NCI-H226 (cell line): ENCODE results near the gene INTS15.
A peak's percentile ranks its signal among the peaks of the same experiment; 100 is the strongest.
"Not testable (repeated sequence)": the region's sequence is repeated elsewhere in the genome, so short reads cannot be mapped to it uniquely, and the experiment has no call there.

Source experiments
- DNase-seq: peaks from one replicate; pipeline ENCODE4 v3.0.0-alpha.2; 2015

The INTS15 gene

GRCh38 chr7:6589829-6590644 lies at the start of gene INTS15:
INTS15 (plus strand) TSS chr7:6590021; CDS start chr7:6590284, 263 bp downstream.
- peak; percentile 91 for DNase-seq

- DNase-seq: no peak
Measured at GRCh38 chr7:6542368-6542767, 47.5 kb upstream of the INTS15 start.

- DNase-seq: no peak
Measured at GRCh38 chr7:6545398-6546126, 44.3 kb upstream of the INTS15 start.

GRCh38 chr7:6546498-6547251 lies 43.1 kb upstream of the INTS15 start:
- no peak for DNase-seq

- DNase-seq: no peak
Measured at GRCh38 chr7:6547400-6547799, 42.4 kb upstream of the INTS15 start.

GRCh38 chr7:6551016-6551511 lies 38.8 kb upstream of the INTS15 start, which contains the start of gene GRID2IP:
GRID2IP (minus strand) TSS chr7:6551461; CDS start chr7:6551436, 25 bp downstream.
- DNase-seq: no peak

GRCh38 chr7:6553448-6554044 lies 36.3 kb upstream of the INTS15 start:
- no peak for DNase-seq

GRCh38 chr7:6554848-6555247 lies 35.0 kb upstream of the INTS15 start:
- no peak for DNase-seq

- DNase-seq: no peak
Measured at GRCh38 chr7:6556196-6556595, 33.6 kb upstream of the INTS15 start.

GRCh38 chr7:6558837-6559236 lies 31.0 kb upstream of the INTS15 start:
- peak; percentile 45 for DNase-seq

GRCh38 chr7:6559896-6560295 lies 29.9 kb upstream of the INTS15 start:
- DNase-seq: no peak

GRCh38 chr7:6562106-6562505 lies 27.7 kb upstream of the INTS15 start:
- no peak for DNase-seq

GRCh38 chr7:6563936-6564770 lies 25.7 kb upstream of the INTS15 start:
- DNase-seq: no peak

- DNase-seq: no peak
Measured at GRCh38 chr7:6565655-6566054, 24.2 kb upstream of the INTS15 start.

- DNase-seq: no peak
Measured at GRCh38 chr7:6567886-6568285, 21.9 kb upstream of the INTS15 start.

GRCh38 chr7:6571160-6571779 lies 18.6 kb upstream of the INTS15 start:
- no peak for DNase-seq

GRCh38 chr7:6575281-6576023 lies 14.4 kb upstream of the INTS15 start:
- DNase-seq: no peak

GRCh38 chr7:6576024-6576866 lies 13.6 kb upstream of the INTS15 start:
- DNase-seq: no peak

- DNase-seq: not testable (repeated sequence)
Measured at GRCh38 chr7:6576867-6577368, 12.9 kb upstream of the INTS15 start.
